OCI-LY1 (cell line): ENCODE data around the gene CD58.

Experiments
- H2AFZ ChIP-seq: fragments of 200-600 bp; sonication (generic), shearing (Covaris generic); 2 replicates; pipeline ENCODE4 v1.6.0; 2014; ENCODE audit warnings: antibody characterized with exemption, mild to moderate bottlenecking, low read length
- H3F3A ChIP-seq: fragments of 200-600 bp; sonication (generic), shearing (Covaris generic); 2 replicates; pipeline ENCODE4 v1.6.0; 2014; ENCODE audit warnings: mild to moderate bottlenecking, antibody characterized with exemption, low read length, moderate library complexity; ENCODE audit not compliant: insufficient read depth
- H3K27ac ChIP-seq: fragments of 200-600 bp; sonication (generic); 2 replicates; pipeline ENCODE4 v1.5.1; 2014; ENCODE audit warnings: low read length, mixed run types, mild to moderate bottlenecking, low read depth; ENCODE audit not compliant: poor library complexity, severe bottlenecking
- H3K27me3 ChIP-seq: fragments of 200-600 bp; sonication (generic); 2 replicates; pipeline ENCODE4 v1.6.0; 2014; ENCODE audit warnings: antibody characterized with exemption, mild to moderate bottlenecking, low read length, moderate library complexity; ENCODE audit not compliant: insufficient read depth
- H3K36me3 ChIP-seq: fragments of 200-600 bp; sonication (generic); 2 replicates; pipeline ENCODE4 v1.6.1; 2014; ENCODE audit warnings: mild to moderate bottlenecking, antibody characterized with exemption, low read length, moderate library complexity, mixed read lengths; ENCODE audit not compliant: insufficient read depth
- H3K4me1 ChIP-seq: fragments of 200-600 bp; sonication (generic); 2 replicates; pipeline ENCODE4 v1.5.1; 2014; ENCODE audit warnings: mild to moderate bottlenecking, low read length, moderate library complexity; ENCODE audit not compliant: insufficient read depth, severe bottlenecking
- H3K4me2 ChIP-seq: fragments of 200-600 bp; sonication (generic), shearing (Covaris generic); 2 replicates; pipeline ENCODE4 v1.6.1; 2014; ENCODE audit warnings: low read length
- H3K4me3 ChIP-seq: fragments of 200-600 bp; sonication (generic); 2 replicates; pipeline ENCODE4 v1.5.1; 2014; ENCODE audit warnings: low read length, low read depth, mild to moderate bottlenecking, mixed read lengths; ENCODE audit not compliant: poor library complexity, severe bottlenecking
- H3K79me2 ChIP-seq: fragments of 200-600 bp; shearing (Covaris generic); 2 replicates; pipeline ENCODE4 v1.6.1; 2016; ENCODE audit warnings: mixed run types, low read length, mixed read lengths; ENCODE audit not compliant: insufficient read depth
- H3K9ac ChIP-seq: fragments of 200-600 bp; sonication (generic), shearing (Covaris generic); 2 replicates; pipeline ENCODE4 v1.6.1; 2014; ENCODE audit warnings: mild to moderate bottlenecking, low read length, mixed read lengths
- H3K9me2 ChIP-seq: fragments of 200-600 bp; sonication (generic), shearing (Covaris generic); 2 replicates; pipeline ENCODE4 v1.6.1; 2014; ENCODE audit warnings: low read depth, mild to moderate bottlenecking, low read length, mixed read lengths
- H3K9me3 ChIP-seq: fragments of 200-600 bp; shearing (Covaris generic); 2 replicates; pipeline ENCODE4 v1.6.1; 2014; ENCODE audit warnings: low read length, mixed read lengths
- H4K20me1 ChIP-seq: fragments of 200-600 bp; sonication (generic), shearing (Covaris generic); 2 replicates; pipeline ENCODE4 v1.6.0; 2016; ENCODE audit warnings: mild to moderate bottlenecking, low read length; ENCODE audit not compliant: insufficient read depth
- CTCF ChIP-seq: fragments of 200-600 bp; sonication (generic), shearing (Covaris generic); IDR thresholded peaks from 2 replicates; pipeline ENCODE4 v1.5.1; 2017; ENCODE audit warnings: mild to moderate bottlenecking, antibody characterized with exemption, low read length, moderate library complexity, mixed read lengths
- EZH2 ChIP-seq: fragments of 200-600 bp; sonication (generic), shearing (Covaris generic); IDR thresholded peaks from 2 replicates; pipeline ENCODE4 v1.8.0; 2017; ENCODE audit warnings: borderline replicate concordance, mixed run types, mild to moderate bottlenecking, antibody characterized with exemption, low read length, moderate library complexity, mixed read lengths

The CD58 gene

DNA sequence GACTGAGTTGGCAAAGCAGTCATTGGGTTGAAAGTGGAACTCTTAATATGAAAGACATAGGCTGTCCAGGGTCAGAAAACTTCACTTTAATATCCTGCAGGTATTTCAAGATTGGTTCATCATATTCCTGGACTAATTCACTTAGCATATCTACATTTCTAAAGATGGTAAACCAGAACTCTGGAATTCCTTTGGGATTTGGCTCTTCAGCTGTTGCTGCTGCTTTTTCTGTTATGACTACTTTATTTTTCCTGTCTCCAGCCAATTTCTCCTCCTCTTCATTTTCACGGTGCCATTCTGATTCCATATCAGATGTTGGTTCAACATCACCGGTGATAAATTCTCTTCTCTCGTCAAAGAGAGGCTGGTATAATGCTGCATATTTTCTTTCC, 37.4 kb downstream of the CD58 start:
- Histone ChIP-seq H4K20me1 (no peaks in the 10 kb centered on the region), H3K9me2 (no peaks in the 10 kb centered on the region), H3F3A (no peaks in the 10 kb centered on the region), H3K36me3 (no peaks in the 10 kb centered on the region), H3K27me3 (no peaks in the 10 kb centered on the region), H3K9ac (no peak overlapping the region), H3K4me2 (no peak overlapping the region), H3K27ac (no peak overlapping the region), H3K9me3 (no peaks in the 10 kb centered on the region), H3K4me3 (no peak overlapping the region), H3K4me1 (no peaks in the 10 kb centered on the region), H2AFZ (no peak overlapping the region), H3K79me2 (no peaks in the 10 kb centered on the region)
- TF ChIP-seq CTCF = no peak
- TF ChIP-seq EZH2 = no peak

DNA sequence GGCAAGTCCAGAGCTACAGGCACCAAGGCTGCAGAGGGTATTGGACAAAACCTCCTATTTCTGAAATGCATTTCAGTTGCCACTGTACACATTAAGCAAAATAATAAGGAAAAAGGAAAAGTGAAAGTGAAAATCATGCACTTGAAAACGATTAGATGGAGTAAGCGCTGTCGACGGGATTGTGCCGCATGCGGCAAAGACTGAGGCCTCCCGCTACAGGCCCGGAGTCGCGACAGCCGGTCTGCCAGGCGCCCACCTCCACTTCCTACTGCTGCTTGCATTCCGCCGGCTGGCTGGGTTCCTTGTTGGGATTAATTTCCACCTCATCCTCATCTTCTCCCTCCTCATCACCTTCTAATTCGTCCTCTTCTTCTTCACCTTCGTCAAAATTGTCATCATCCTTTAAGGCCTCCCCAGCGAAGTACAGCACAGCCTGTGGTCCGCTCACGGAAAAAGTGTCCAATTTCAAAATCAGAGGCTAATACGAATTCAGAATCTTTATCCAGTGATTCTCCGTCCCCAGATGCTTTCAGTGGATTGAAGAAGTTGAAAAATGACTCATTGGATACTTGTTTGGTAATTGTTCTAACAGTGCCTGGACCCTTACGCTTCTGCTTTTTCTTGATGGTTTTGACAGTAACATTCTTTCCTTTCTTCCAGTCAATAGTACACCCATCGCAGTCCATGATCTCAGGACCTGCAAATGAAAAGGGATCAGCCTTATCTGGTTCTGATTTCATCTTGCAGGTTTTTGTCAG, 38.0 kb downstream of the CD58 start:
- Histone ChIP-seq H4K20me1 (no peaks in the 10 kb centered on the region), H3K79me2 (no peaks in the 10 kb centered on the region), H2AFZ (no peak overlapping the region), H3K9ac (no peak overlapping the region), H3K4me3 (no peak overlapping the region), H3K9me2 (no peaks in the 10 kb centered on the region), H3K9me3 (no peaks in the 10 kb centered on the region), H3K4me2 (no peak overlapping the region), H3K27ac (no peak overlapping the region), H3K4me1 (no peaks in the 10 kb centered on the region), H3F3A (no peaks in the 10 kb centered on the region), H3K36me3 (no peaks in the 10 kb centered on the region), H3K27me3 (no peaks in the 10 kb centered on the region)
- no peak for TF ChIP-seq CTCF
- TF ChIP-seq EZH2 = no peak

DNA sequence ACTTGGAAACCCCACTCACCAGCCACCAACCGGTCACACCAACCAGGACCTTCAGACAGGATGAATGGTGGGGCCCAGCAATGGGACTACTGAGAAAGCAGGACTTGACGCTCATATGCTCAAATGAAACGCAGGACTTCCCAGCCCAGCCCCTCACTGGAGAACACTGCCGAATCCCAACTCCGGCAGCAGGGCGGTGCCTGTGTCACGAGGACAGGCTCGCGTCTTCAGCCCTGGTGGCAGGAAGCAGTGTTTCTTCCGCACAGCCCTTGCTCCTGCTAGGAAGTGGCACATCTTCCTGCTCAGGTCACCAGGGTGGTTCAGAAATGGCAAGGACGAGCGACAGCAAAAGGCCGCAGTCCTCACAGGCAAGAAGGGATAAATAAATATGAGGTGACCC, 38.9 kb downstream of the CD58 start:
- Histone ChIP-seq H3K27me3 (no peaks in the 10 kb centered on the region), H3K4me1 (no peaks in the 10 kb centered on the region), H3K27ac (no peak overlapping the region), H4K20me1 (no peaks in the 10 kb centered on the region), H2AFZ (no peak overlapping the region), H3K79me2 (no peaks in the 10 kb centered on the region), H3K36me3 (no peaks in the 10 kb centered on the region), H3F3A (no peaks in the 10 kb centered on the region), H3K9me2 (no peaks in the 10 kb centered on the region), H3K9me3 (no peaks in the 10 kb centered on the region), H3K4me2 (no peak overlapping the region), H3K4me3 (no peak overlapping the region), H3K9ac (no peak overlapping the region)
- TF ChIP-seq CTCF (no peak), EZH2 (no peak)
